Panc1 (cell line): Measurements from ENCODE around the gene RRP12.

ENCODE experiments used
- POLR2AphosphoS5 ChIP-seq: IDR thresholded peaks from 2 replicates; pipeline ENCODE4 v1.6.1; 2012; ENCODE audit warnings: mild to moderate bottlenecking, low read depth, low read length, moderate library complexity
- TCF7L2 ChIP-seq: IDR thresholded peaks from 2 replicates; pipeline ENCODE4 v1.6.1; 2011; ENCODE audit warnings: mild to moderate bottlenecking, low read depth, low read length, inconsistent platforms
- TF ChIP-seq, protein P1 (sequence below): fragments of 450-650 bp; IDR thresholded peaks from 2 replicates; pipeline ENCODE4 v1.5.1; 2017; ENCODE audit warnings: mild to moderate bottlenecking
- TF ChIP-seq, protein P2 (sequence below), 2 experiments: IDR thresholded peaks; 2 replicates each; pipeline ENCODE4 v1.6.1; 2011 to 2012; ENCODE audit warnings: low read depth in 2 of 2, control low read depth in 1 of 2, low read length in 1 of 2, mild to moderate bottlenecking in 1 of 2, moderate library complexity in 1 of 2; ENCODE audit not compliant: insufficient read depth in 1 of 2

DNA sequence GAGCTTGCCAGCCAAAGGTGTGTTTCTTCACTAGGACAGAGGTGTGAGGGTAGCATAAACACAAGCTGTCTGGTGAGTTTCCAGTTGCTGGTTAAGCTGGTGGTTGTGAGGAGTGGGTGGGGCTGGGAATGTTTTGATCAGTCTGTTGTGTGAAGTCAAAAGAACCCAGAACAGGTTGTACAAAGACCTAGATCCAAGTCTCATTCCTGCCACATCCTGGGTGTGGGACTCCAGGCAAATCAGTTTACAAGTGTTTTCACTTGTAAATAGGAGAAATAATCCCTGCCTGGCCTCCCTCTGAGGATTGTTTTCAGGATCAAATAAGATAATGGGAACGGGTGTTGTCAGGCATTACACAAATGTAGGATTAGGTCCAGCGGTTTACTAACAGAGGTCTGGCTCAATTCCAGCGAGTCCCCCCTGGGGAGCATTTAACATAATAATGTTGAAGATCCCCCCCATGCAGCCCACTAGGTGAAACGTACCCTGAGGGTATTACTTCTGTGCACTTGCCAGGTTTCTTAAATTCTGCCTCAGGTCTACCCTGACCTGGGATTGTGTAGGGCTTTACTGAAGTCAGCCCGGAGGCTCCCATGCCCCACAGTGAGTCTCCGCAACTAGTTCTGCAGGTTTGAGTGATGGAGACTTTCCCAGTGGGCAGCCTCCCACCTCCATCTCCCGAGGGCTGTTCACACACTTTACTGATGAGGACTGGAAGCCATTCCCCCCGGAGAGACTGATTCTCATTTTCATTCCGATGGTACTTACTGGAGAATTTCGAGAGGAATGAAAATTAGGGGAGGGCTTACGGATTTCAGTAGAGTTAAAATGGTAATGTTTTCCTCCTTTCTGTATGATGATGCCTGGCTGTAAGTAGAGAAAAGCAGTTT, 64.0 kb downstream of the RRP12 start:
- TF ChIP-seq POLR2AphosphoS5 (no peak), TCF7L2 (peak; percentile 45; the same call in 1 of the 2 replicates)
- TF ChIP-seq, protein P1, sequence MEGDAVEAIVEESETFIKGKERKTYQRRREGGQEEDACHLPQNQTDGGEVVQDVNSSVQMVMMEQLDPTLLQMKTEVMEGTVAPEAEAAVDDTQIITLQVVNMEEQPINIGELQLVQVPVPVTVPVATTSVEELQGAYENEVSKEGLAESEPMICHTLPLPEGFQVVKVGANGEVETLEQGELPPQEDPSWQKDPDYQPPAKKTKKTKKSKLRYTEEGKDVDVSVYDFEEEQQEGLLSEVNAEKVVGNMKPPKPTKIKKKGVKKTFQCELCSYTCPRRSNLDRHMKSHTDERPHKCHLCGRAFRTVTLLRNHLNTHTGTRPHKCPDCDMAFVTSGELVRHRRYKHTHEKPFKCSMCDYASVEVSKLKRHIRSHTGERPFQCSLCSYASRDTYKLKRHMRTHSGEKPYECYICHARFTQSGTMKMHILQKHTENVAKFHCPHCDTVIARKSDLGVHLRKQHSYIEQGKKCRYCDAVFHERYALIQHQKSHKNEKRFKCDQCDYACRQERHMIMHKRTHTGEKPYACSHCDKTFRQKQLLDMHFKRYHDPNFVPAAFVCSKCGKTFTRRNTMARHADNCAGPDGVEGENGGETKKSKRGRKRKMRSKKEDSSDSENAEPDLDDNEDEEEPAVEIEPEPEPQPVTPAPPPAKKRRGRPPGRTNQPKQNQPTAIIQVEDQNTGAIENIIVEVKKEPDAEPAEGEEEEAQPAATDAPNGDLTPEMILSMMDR, result no peak
- TF ChIP-seq, protein P2, sequence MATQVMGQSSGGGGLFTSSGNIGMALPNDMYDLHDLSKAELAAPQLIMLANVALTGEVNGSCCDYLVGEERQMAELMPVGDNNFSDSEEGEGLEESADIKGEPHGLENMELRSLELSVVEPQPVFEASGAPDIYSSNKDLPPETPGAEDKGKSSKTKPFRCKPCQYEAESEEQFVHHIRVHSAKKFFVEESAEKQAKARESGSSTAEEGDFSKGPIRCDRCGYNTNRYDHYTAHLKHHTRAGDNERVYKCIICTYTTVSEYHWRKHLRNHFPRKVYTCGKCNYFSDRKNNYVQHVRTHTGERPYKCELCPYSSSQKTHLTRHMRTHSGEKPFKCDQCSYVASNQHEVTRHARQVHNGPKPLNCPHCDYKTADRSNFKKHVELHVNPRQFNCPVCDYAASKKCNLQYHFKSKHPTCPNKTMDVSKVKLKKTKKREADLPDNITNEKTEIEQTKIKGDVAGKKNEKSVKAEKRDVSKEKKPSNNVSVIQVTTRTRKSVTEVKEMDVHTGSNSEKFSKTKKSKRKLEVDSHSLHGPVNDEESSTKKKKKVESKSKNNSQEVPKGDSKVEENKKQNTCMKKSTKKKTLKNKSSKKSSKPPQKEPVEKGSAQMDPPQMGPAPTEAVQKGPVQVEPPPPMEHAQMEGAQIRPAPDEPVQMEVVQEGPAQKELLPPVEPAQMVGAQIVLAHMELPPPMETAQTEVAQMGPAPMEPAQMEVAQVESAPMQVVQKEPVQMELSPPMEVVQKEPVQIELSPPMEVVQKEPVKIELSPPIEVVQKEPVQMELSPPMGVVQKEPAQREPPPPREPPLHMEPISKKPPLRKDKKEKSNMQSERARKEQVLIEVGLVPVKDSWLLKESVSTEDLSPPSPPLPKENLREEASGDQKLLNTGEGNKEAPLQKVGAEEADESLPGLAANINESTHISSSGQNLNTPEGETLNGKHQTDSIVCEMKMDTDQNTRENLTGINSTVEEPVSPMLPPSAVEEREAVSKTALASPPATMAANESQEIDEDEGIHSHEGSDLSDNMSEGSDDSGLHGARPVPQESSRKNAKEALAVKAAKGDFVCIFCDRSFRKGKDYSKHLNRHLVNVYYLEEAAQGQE (IDR thresholded peaks at IDR 0.05; ENCODE audit: insufficient read depth in 1 of 2, low read depth in 2 of 2, low read length in 1 of 2), result no peak
